Ovary (tissue), 3 donors: ENCODE results near the gene CETN1.

Experiments used
- CTCF ChIP-seq, 3 donors: fragments of 450-650 bp in 2 of 3; fragments of 200-600 bp in 1 of 3; IDR thresholded peaks; one replicate each; pipeline versions ENCODE4 v1.5.1 to v1.8.0; 2016 to 2022; ENCODE audit warnings: antibody characterized with exemption in 3 of 3, mild to moderate bottlenecking in 1 of 3
- EP300 ChIP-seq: sonication (generic); formaldehyde crosslinking; IDR thresholded peaks from one replicate; pipeline ENCODE4 v1.6.1; 2017; ENCODE audit warnings: antibody characterized with exemption
- POLR2A ChIP-seq: fragments of 450-650 bp; IDR thresholded peaks from one replicate; pipeline ENCODE4 v1.6.1; 2017; ENCODE audit warnings: antibody characterized with exemption, mild to moderate bottlenecking, moderate library complexity
- donor health status: DM: no; HTN: no; CAD: no.

GRCh38 chr18:570697-571096 is 9.5 kb upstream of the CETN1 start:
- no peak for TF ChIP-seq POLR2A
- no peak for TF ChIP-seq CTCF (IDR thresholded peaks at IDR 0.05)
- TF ChIP-seq EP300 = no peak
